Prostate gland (tissue), 2 donors: ENCODE measurements around the gene UNC5B. TPM values are rescaled to one million over a fixed set of nuclear protein-coding genes. Genes with fewer than 3 reads are reported as not detected.
"Not testable (repeated sequence)": the region's sequence is repeated elsewhere in the genome, so short reads cannot be mapped to it uniquely, and the experiment has no call there.

Experiments
- DNase-seq: peaks from one replicate; pipeline ENCODE4 v3.0.0-alpha.2; 2019; ENCODE audit warnings: low spot score
- H3K27ac ChIP-seq, 2 donors: fragments of 200-600 bp; sonication (generic); 2 replicates each; pipeline ENCODE4 v1.5.1; 2017 to 2019
- H3K27me3 ChIP-seq: fragments of 200-600 bp; sonication (generic); replicated peaks from 2 replicates; pipeline ENCODE4 v1.5.1; 2019; ENCODE audit not compliant: insufficient read depth
- H3K36me3 ChIP-seq, 2 donors: fragments of 200-600 bp; sonication (generic); 1 replicate in 1 of 2; 2 replicates in 1 of 2; pipeline versions ENCODE4 v1.5.1 to v1.8.1; 2017 to 2019
- H3K4me1 ChIP-seq: fragments of 200-600 bp; sonication (generic); replicated peaks from 2 replicates; pipeline ENCODE4 v1.5.1; 2019
- H3K4me3 ChIP-seq, 2 donors: fragments of 200-600 bp; sonication (generic); 2 replicates each; pipeline ENCODE4 v1.5.1; 2017 to 2019
- H3K9me3 ChIP-seq: fragments of 200-600 bp; sonication (generic); 2 replicates; pipeline ENCODE4 v1.5.1; 2017
- CTCF ChIP-seq, 4 experiments: fragments of 200-600 bp in 2 of 4; fragments of 450-650 bp in 2 of 4; sonication (generic) in 2 of 4; IDR thresholded peaks; 1 replicate in 3 of 4; 2 replicates in 1 of 4; pipeline ENCODE4 v1.5.1; 2016 to 2019; ENCODE audit warnings: antibody characterized with exemption in 4 of 4, mild to moderate bottlenecking in 2 of 4, moderate library complexity in 2 of 4
- POLR2A ChIP-seq: fragments of 450-650 bp; IDR thresholded peaks from one replicate; pipeline ENCODE4 v1.6.1; 2016; ENCODE audit warnings: antibody characterized with exemption, mild to moderate bottlenecking
- POLR2AphosphoS5 ChIP-seq: sonication (generic); formaldehyde crosslinking; IDR thresholded peaks from one replicate; pipeline ENCODE4 v1.6.1; 2017; ENCODE audit warnings: antibody characterized with exemption
- WGBS: methylation state at CpG from one replicate; pipeline ENCODE4 v1.1.5; 2018; 5-methylcytosine and 5-hydroxymethylcytosine counted together
- intact Hi-C: fragments of 100-400 bp; cut with DNase I; formaldehyde crosslinking; loops from one replicate; pipeline ENCODE4 v1.14.2; 2022
- total RNA-seq, 2 donors: library from RNA; depleted of rRNA; stranded (reverse); fragments of >200 nt; gene quantifications; one replicate each; pipeline ENCODE4 v1.1.0, GENCODE V29; 2016

The UNC5B gene
- total RNA-seq, 2 donors from 2014 or later, result 12.8 to 58.4 TPM

GRCh38 chr10:71216751-71217265 lies 4.4 kb downstream of the UNC5B start:
- DNase-seq, result no peak
- Histone ChIP-seq H3K4me1 (peaks cover 2% of the 10 kb centered on the region), H3K9me3 (no peaks in the 10 kb centered on the region), H3K36me3 (no peaks in the 10 kb centered on the region), H3K4me3 (peak overlapping the region; percentile 29 to 31), H3K27ac (peak overlapping the region; percentile 45 to 54), H3K27me3 (no peaks in the 10 kb centered on the region)
- WGBS, result 35% methylated on average over 8 of the region's 8 CpGs
- intact Hi-C loops, result loop anchor here (10.0 kb wide), 1 partner anchor 402 kb away; the partner anchor contains the start of gene SGPL1
- TF ChIP-seq POLR2A (no peak), CTCF (IDR thresholded peaks at IDR 0.05) (no peak), POLR2AphosphoS5 (no peak)

GRCh38 chr10:71217266-71218045 lies 5.1 kb downstream of the UNC5B start:
- DNase-seq, result no peak
- H3K4me3 ChIP-seq, result peak overlapping the region; percentile 29 to 31
- no peaks in the 10 kb centered on the region for H3K27me3 ChIP-seq
- TF ChIP-seq POLR2A (peak; percentile 12), POLR2AphosphoS5 (no peak)
- peak overlapping the region; percentile 45 to 54 for H3K27ac ChIP-seq
- H3K36me3 ChIP-seq, result no peaks in the 10 kb centered on the region
- under 1% methylated on average over 57 of the region's 57 CpGs for WGBS
- H3K9me3 ChIP-seq, result no peaks in the 10 kb centered on the region
- H3K4me1 ChIP-seq, result peaks cover 2% of the 10 kb centered on the region
- intact Hi-C loops, result loop anchor here (10.0 kb wide), 1 partner anchor 403 kb away; the partner anchor contains the start of gene SGPL1

GRCh38 chr10:71218046-71218650 lies 5.8 kb downstream of the UNC5B start:
- intact Hi-C loops, result loop anchor here (10.0 kb wide), 1 partner anchor 403 kb away; the partner anchor contains the start of gene SGPL1
- TF ChIP-seq POLR2AphosphoS5 (no peak), CTCF (IDR thresholded peaks at IDR 0.05) (no peak), POLR2A (peak; percentile 46)
- H3K27ac ChIP-seq, result peak overlapping the region in 1 of 2 donors; percentile 45
- H3K4me3 ChIP-seq, result peak overlapping the region; percentile 29 to 31
- no peak for DNase-seq
- no peaks in the 10 kb centered on the region for H3K27me3 ChIP-seq
- no peaks in the 10 kb centered on the region for H3K9me3 ChIP-seq
- no peaks in the 10 kb centered on the region for H3K36me3 ChIP-seq
- peaks cover 2% of the 10 kb centered on the region for H3K4me1 ChIP-seq
- 37% methylated on average over 4 of the region's 4 CpGs for WGBS

GRCh38 chr10:71218651-71219050 lies 6.3 kb downstream of the UNC5B start:
- DNase-seq, result no peak
- Histone ChIP-seq H3K27ac (no peak overlapping the region), H3K36me3 (no peaks in the 10 kb centered on the region), H3K27me3 (no peaks in the 10 kb centered on the region), H3K4me3 (no peak overlapping the region), H3K4me1 (peaks cover 2% of the 10 kb centered on the region), H3K9me3 (no peaks in the 10 kb centered on the region)
- TF ChIP-seq CTCF (IDR thresholded peaks at IDR 0.05) (no peak), POLR2A (no peak), POLR2AphosphoS5 (no peak)
- intact Hi-C loops, result loop anchor here (10.0 kb wide), 1 partner anchor 404 kb away; the partner anchor contains the start of gene SGPL1
- WGBS, result 86% methylated on average over 5 of the region's 5 CpGs

- H3K4me1 ChIP-seq, H3K27me3 ChIP-seq, H3K9me3 ChIP-seq, H3K36me3 ChIP-seq, H3K27ac ChIP-seq, DNase-seq, H3K4me3 ChIP-seq: not testable (repeated sequence)
- WGBS, result 91% methylated on average over 7 of the region's 7 CpGs
- intact Hi-C loops, result loop anchor here (10.0 kb wide), 1 partner anchor 405 kb away; the partner anchor contains the start of gene SGPL1
Measured at GRCh38 chr10:71219236-71219917, 7.0 kb downstream of the UNC5B start.
